K562 (cell line): Measurements from ENCODE around the gene KHDRBS2. TPM values are rescaled to one million over a fixed set of nuclear protein-coding genes. Genes with fewer than 3 reads are reported as not detected.
A peak's percentile ranks its signal among the peaks of the same experiment; 100 is the strongest.

Experiments used
- ATAC-seq: fragments of 200-7000 bp; cut with Tn5 transposase; 3 replicates; pipeline ENCODE4 v1.9.1; 2020; ENCODE audit warnings: moderate library complexity
- Bru-seq: library from RNA; stranded (reverse); fragments of 400-500 nt; gene quantifications from one replicate; lab custom pipeline; 2021; lab: Mats Ljungman, UMichigan
- BruChase-seq, 2 experiments: library from RNA; stranded (reverse); fragments of 400-500 nt; gene quantifications; one replicate each; lab custom pipeline; 2021; lab: Mats Ljungman, UMichigan
- BruUV-seq: library from RNA; stranded (reverse); fragments of 400-500 nt; replicated peaks from 2 replicates; lab custom pipeline; 2021; lab: Mats Ljungman, UMichigan
- CTCF ChIA-PET: fragments of 300-600 bp; formaldehyde crosslinking; extraction: SDS; loops from one replicate; lab custom pipeline; 2021; ENCODE audit warnings: low intra/inter-chr PET ratio; lab: Yijun Ruan, JAX
- POLR2A ChIA-PET: fragments of 300-600, 350-650 bp; sonication (Branson Sonifier 250); formaldehyde crosslinking; extraction: SDS; loops from one replicate; lab custom pipeline; 2021; ENCODE audit warnings: antibody characterized with exemption, inconsistent platforms; lab: Yijun Ruan, JAX
- DNase-seq, 4 experiments: peaks; one replicate each; pipeline versions ENCODE4 v3.0.0 to v3.0.0-alpha.2; 2011 to 2018; ENCODE audit warnings: low spot score in 3 of 4, mixed read lengths in 3 of 4; ENCODE audit errors: extremely low read depth in 1 of 4
- FAIRE-seq: peaks from 2 replicates; lab custom pipeline; 2011; peaks lifted over from hg19 to GRCh38; lab: Jason Lieb, UNC
- H2AFZ ChIP-seq: 2 replicates; pipeline ENCODE4 v1.6.0; 2011; ENCODE audit warnings: low read depth, low read length, control low read depth, inconsistent platforms
- H3K27ac ChIP-seq: fragments of 200-600 bp; 3 replicates; pipeline ENCODE4 v1.8.0; 2011; ENCODE audit warnings: low read depth, mild to moderate bottlenecking, control low read depth, inconsistent platforms, low read length, moderate library complexity, mixed read lengths; ENCODE audit errors: extremely low read depth
- H3K27me3 ChIP-seq, 2 experiments: fragments of 300-600 bp in 1 of 2; 2 replicates in 1 of 2; 3 replicates in 1 of 2; pipeline versions ENCODE4 v1.6.0 to v1.8.0; 2011; ENCODE audit warnings: inconsistent platforms in 2 of 2, low read length in 2 of 2, mild to moderate bottlenecking in 1 of 2, mixed read lengths in 1 of 2, moderate library complexity in 1 of 2; ENCODE audit not compliant: control insufficient read depth in 2 of 2, insufficient read depth in 2 of 2
- H3K36me3 ChIP-seq: fragments of 300-600 bp; 3 replicates; pipeline ENCODE4 v1.8.0; 2011; ENCODE audit warnings: mild to moderate bottlenecking, low read length, inconsistent platforms; ENCODE audit not compliant: control insufficient read depth, insufficient read depth
- H3K4me1 ChIP-seq, 2 experiments: fragments of 200-600 bp in 1 of 2; replicated peaks in 1 of 2; 2 replicates in 1 of 2; 3 replicates in 1 of 2; pipeline versions ENCODE4 v1.5.1 to v1.8.0; 2011; ENCODE audit warnings: inconsistent platforms in 2 of 2, low read length in 2 of 2, mild to moderate bottlenecking in 1 of 2, mixed read lengths in 1 of 2, moderate library complexity in 1 of 2; ENCODE audit not compliant: control insufficient read depth in 2 of 2, insufficient read depth in 2 of 2
- H3K4me2 ChIP-seq: 2 replicates; pipeline ENCODE4 v1.6.1; 2011; ENCODE audit warnings: low read length, control low read depth, inconsistent platforms, mixed read lengths; ENCODE audit not compliant: insufficient read depth
- H3K4me3 ChIP-seq: fragments of 200-600 bp; sonication (generic), shearing (Covaris generic); 2 replicates; pipeline ENCODE4 v1.5.1; 2016; ENCODE audit warnings: control low read depth, inconsistent platforms
- H3K79me2 ChIP-seq: fragments of 200-600 bp; 3 replicates; pipeline ENCODE4 v1.8.0; 2011; ENCODE audit warnings: low read length, inconsistent platforms; ENCODE audit not compliant: control insufficient read depth, insufficient read depth
- H3K9ac ChIP-seq, 2 experiments: 2 replicates each; pipeline versions ENCODE4 v1.6.0 to v1.6.1; 2011; ENCODE audit warnings: low read depth in 2 of 2, low read length in 2 of 2, control low read depth in 1 of 2, inconsistent platforms in 1 of 2, mild to moderate bottlenecking in 1 of 2, mixed read lengths in 1 of 2; ENCODE audit not compliant: insufficient read depth in 1 of 2
- H3K9me1 ChIP-seq: one replicate; pipeline ENCODE4 v1.6.0; 2011; ENCODE audit warnings: inconsistent platforms, mild to moderate bottlenecking, low read length, moderate library complexity; ENCODE audit not compliant: control insufficient read depth, insufficient read depth
- H3K9me3 ChIP-seq: replicated peaks from 2 replicates; pipeline ENCODE4 v1.5.1; 2011; ENCODE audit warnings: low read depth, low read length, inconsistent platforms; ENCODE audit not compliant: control insufficient read depth, insufficient read depth
- H4K20me1 ChIP-seq: replicated peaks from 2 replicates; pipeline ENCODE4 v1.6.1; 2011; ENCODE audit warnings: low read length, inconsistent platforms, mixed read lengths; ENCODE audit not compliant: control insufficient read depth, insufficient read depth
- ARID2 ChIP-seq: fragments of 450-650 bp; IDR thresholded peaks from 2 replicates; pipeline ENCODE4 v1.6.1; 2017; ENCODE audit warnings: antibody characterized with exemption, mild to moderate bottlenecking
- WGBS: fragments of 100-300 bp; shearing (Covaris generic); methylation state at CpG from one replicate; pipeline ENCODE4 v1.1.6; 2016; ENCODE audit warnings: low coverage, mixed read lengths; ENCODE audit not compliant: insufficient coverage; ENCODE audit errors: missing lambda C conversion rate; 5-methylcytosine and 5-hydroxymethylcytosine counted together
- in situ Hi-C: fragments of 300-500 bp; cut with MboI; formaldehyde crosslinking; loops from 4 replicates; pipeline ENCODE4 v1.15.0; 2018; ENCODE audit warnings: inconsistent platforms, mixed read lengths
- intact Hi-C: fragments of 100-400 bp; cut with micrococcal nuclease; formaldehyde crosslinking; loops from 2 replicates; pipeline ENCODE4 v1.14.2; 2022
- long read RNA-seq, 3 experiments: library from polyadenylated mRNA in 2 of 3; library from RNA in 1 of 3; unstranded in 2 of 3; stranded (forward) in 1 of 3; transcript quantifications; one replicate each; pipeline ENCODE4 v2.0.0, GENCODE V29; 2019 to 2022
- polyA minus RNA-seq, 3 experiments: library from RNA; depleted of rRNA, polyadenylated mRNA; stranded (reverse); fragments of >200 nt; gene quantifications; 2 replicates each; pipeline ENCODE4 v1.2.3, GENCODE V29; 2011
- polyA plus RNA-seq, 8 experiments: library from polyadenylated mRNA; depleted of rRNA in 4 of 8; stranded (reverse) in 5 of 8; unstranded in 3 of 8; fragments of >200 nt; fragmentation: Nextera tagmentation in 2 of 8; fragmentation: Illumina TruSeq in 1 of 8; extraction: Ambion mirVana in 2 of 8; extraction: Trizol in 1 of 8; gene quantifications; 2 replicates each; pipeline versions ENCODE4 v1.2.1 to v1.2.3, GENCODE V29; 2011 to 2014; ENCODE audit warnings: inconsistent platforms in 1 of 8, missing spikeins in 1 of 8
- total RNA-seq, 7 experiments: library from RNA; depleted of rRNA in 6 of 7; stranded (reverse); fragments of >200 nt in 6 of 7; fragmentation: Illumina TruSeq in 2 of 7; extraction: Trizol in 2 of 7; gene quantifications; 2 replicates each; pipeline versions ENCODE4 v1.2.1 to v1.2.3, GENCODE V29; 2011 to 2021; ENCODE audit warnings: low replicate concordance in 1 of 7
- TF ChIP-seq, protein P1 (sequence below): fragments of 450-650 bp; IDR thresholded peaks from 2 replicates; pipeline ENCODE4 v1.6.1; 2016

The KHDRBS2 gene
- total RNA-seq (2011; cell fraction: chromatin; rRNA removed; ENCODE audit: low replicate concordance): not detected in 2 replicates
- total RNA-seq (2011; cell fraction: nucleolus; rRNA removed): not detected in 2 replicates
- not detected in 2 replicates for total RNA-seq (2011; cell fraction: nucleoplasm; rRNA removed)
- total RNA-seq (2014; rRNA removed): not detected in 2 replicates
- total RNA-seq (2014; rRNA removed; fragmentation: Illumina TruSeq; extraction: Trizol): not detected in 2 replicates
- not detected in 2 replicates for total RNA-seq (2015; rRNA removed; fragmentation: Illumina TruSeq; extraction: Trizol)
- total RNA-seq (2021): not detected in 2 replicates
- polyA plus RNA-seq (2011; rRNA removed): not detected in 2 replicates
- not detected in 2 replicates for polyA plus RNA-seq (2011; cell fraction: cytosol; rRNA removed)
- polyA plus RNA-seq (2011; cell fraction: nucleus; rRNA removed): not detected in 2 replicates
- polyA plus RNA-seq (2012): not detected in 2 replicates
- polyA plus RNA-seq (2014; fragmentation: Illumina TruSeq; extraction: Trizol): not detected in 2 replicates
- polyA plus RNA-seq (2014; fragmentation: Nextera tagmentation; extraction: Ambion mirVana): not detected
- polyA plus RNA-seq (2014; rRNA removed): not detected in 2 replicates
- not detected in 2 replicates for polyA minus RNA-seq (2011; rRNA and poly(A)+ RNA removed)
- not detected in 2 replicates for polyA minus RNA-seq (2011; cell fraction: cytosol; rRNA and poly(A)+ RNA removed)
- not detected in 2 replicates for polyA minus RNA-seq (2011; cell fraction: nucleus; rRNA and poly(A)+ RNA removed)
- Bru-seq, nascent RNA: percentile 0 among the genes with signal in this experiment
- BruChase-seq, experiment 1, labeled RNA remaining after a 2-hour chase: percentile 0 among the genes with signal in this experiment
- percentile 0 among the genes with signal in this experiment for BruChase-seq, experiment 2, labeled RNA remaining after a 6-hour chase
- long read RNA-seq, experiment 1: 0 reads
- long read RNA-seq, experiment 2: 0 reads
- long read RNA-seq, experiment 3: 0 reads

DNA sequence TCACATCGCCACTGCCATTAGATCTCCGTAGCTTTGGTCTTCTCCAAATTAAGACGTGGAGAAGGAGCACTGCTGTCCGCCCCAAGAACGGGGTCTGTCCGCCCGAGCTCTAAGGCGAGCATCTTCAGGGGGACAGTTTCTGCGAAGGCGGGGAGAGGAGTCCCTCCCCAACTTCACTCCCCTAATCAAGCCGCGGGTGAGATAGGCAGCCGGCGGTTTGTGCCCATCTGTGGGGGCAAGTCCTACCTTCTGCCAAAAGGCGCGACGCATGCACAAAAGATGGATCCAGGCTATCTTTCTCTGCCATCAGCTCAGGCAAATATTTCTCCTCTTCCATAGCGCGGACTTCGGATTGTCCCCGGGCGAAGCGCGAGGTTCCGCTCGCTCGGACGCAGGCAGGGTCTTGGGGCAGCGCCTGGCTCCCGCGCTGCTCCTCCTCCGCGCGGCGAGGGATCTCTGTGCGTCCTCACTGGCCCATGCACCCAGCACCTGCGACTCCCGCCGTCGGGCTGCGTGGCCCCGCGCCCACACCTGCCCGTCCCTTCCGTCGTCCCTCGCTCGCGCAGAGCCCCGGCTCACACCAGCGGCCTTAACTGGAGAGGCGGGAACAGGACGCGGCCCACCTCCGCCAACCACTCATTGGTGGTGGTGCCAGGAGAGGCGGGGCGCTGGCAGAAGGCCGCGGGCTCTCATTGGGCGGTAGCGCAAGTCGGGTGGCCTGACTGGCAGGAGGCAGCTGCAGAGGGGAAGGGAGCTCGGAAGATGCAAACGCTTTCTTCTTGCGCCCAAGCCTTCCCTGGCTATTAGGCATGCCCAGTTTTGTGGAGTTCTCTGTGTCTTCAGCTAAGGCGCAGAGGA is at the start of gene KHDRBS2:
KHDRBS2 (minus strand) TSS at position 614 of the 858 bp plus-strand sequence.
- no peaks in the 10 kb centered on the region for H3K36me3 ChIP-seq
- no peak within 1 kb of the TSS for H3K9ac ChIP-seq
- no peak for TF ChIP-seq ARID2
- TF ChIP-seq, protein P1, sequence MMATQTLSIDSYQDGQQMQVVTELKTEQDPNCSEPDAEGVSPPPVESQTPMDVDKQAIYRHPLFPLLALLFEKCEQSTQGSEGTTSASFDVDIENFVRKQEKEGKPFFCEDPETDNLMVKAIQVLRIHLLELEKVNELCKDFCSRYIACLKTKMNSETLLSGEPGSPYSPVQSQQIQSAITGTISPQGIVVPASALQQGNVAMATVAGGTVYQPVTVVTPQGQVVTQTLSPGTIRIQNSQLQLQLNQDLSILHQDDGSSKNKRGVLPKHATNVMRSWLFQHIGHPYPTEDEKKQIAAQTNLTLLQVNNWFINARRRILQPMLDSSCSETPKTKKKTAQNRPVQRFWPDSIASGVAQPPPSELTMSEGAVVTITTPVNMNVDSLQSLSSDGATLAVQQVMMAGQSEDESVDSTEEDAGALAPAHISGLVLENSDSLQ: peak; percentile 36; the same call in 1 of the 2 replicates
- no TSS peak for BruUV-seq
- FAIRE-seq (no peak), DNase-seq (no peak), ATAC-seq (no peak)
- no peaks in the 10 kb centered on the region for H3K79me2 ChIP-seq
- no peak within 1 kb of the TSS for H3K27ac ChIP-seq
- WGBS: 6% methylated on average over 55 of the region's 66 CpGs
- CTCF ChIA-PET: no interaction called here
- POLR2A ChIA-PET: no interaction called here
- no peak within 1 kb of the TSS for H2AFZ ChIP-seq
- no peaks in the 10 kb centered on the region for H3K27me3 ChIP-seq
- in situ Hi-C loops: no loop called here
- H3K4me1 ChIP-seq: no peaks in the 10 kb centered on the region
- H3K4me2 ChIP-seq: no peak within 1 kb of the TSS
- no peaks in the 10 kb centered on the region for H4K20me1 ChIP-seq
- intact Hi-C loops: no loop called here
- no peaks in the 10 kb centered on the region for H3K9me3 ChIP-seq
- H3K9me1 ChIP-seq: no peaks in the 10 kb centered on the region
- H3K4me3 ChIP-seq: no peak within 1 kb of the TSS
